Middle frontal gyrus (tissue), 1 donor: Measurements from ENCODE around the gene BCAT1.
A peak's percentile ranks its signal among the peaks of the same experiment; 100 is the strongest.
"Not testable (repeated sequence)": the region's sequence is repeated elsewhere in the genome, so short reads cannot be mapped to it uniquely, and the experiment has no call there.

Source experiments
- DNase-seq: peaks from one replicate; pipeline ENCODE4 v3.0.0-alpha.2; 2015; ENCODE audit warnings: low spot score; ENCODE audit errors: extremely low spot score

BCAT1 gene

DNA sequence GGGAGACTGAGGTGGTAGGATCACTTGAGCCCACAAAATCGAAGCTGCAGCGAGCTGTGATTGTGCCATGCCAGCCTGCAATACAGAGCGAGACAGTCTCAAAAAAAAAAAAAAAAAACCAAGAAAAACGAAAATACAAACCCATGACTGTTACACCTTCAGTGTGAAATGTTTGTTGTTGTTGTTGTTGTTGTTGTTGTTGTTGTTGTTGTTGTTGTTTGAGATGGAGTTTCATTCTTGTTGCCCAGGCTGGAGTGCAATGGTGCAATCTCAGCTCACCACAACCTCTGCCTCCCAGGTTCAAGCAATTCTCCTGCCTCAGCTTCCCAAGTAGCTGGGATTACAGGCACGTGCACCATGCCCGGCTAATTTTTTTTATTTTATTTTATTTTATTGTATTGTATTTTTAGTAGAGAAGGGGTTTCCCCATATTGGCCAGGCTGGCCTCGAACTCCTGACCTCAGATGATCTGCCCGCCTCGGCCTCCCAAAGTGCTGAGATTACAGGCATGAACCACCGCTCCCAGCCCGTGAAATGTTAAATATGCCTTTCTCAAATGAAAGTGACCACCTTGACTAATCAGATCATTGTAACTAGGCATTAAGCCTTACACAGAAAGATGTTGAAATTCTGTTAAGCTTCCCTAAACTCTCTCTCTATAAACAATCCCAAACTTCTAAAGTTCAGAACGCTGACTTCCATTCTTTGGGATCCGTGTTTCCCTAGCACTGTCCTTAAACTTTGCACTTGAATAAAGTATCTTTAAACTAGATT is 20.2 kb downstream of the BCAT1 start:
- not testable (repeated sequence) for DNase-seq

DNA sequence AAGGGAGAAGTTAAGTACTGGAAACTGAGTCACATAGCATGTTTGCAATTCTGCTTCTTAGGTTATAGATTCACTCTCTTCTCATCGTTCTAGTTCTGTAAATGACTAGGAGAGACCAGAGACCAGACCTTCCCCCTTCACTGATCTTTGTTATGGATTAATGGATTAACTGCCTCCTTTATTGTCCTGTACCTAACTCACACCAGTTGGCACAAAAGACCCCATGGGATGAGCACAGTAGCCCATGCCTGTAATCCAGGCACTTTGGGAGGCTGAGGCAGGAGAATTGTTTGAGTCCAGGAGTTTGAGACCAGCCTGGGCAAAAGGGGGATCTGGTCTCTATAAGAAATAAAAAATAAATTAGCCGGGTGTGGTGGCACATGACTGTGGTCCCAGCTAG is 20.8 kb downstream of the BCAT1 start:
- DNase-seq = no peak

- DNase-seq = not testable (repeated sequence)
These were observed 22.8 kb downstream of the BCAT1 start for GRCh38 chr12:24926080-24926479.

- no peak for DNase-seq
These were observed 26.8 kb downstream of the BCAT1 start for GRCh38 chr12:24922090-24922489.

- DNase-seq = no peak
These were observed 27.5 kb downstream of the BCAT1 start for GRCh38 chr12:24921251-24922038.

- DNase-seq = no peak
These were observed 28.8 kb downstream of the BCAT1 start for GRCh38 chr12:24920141-24920540.

DNA sequence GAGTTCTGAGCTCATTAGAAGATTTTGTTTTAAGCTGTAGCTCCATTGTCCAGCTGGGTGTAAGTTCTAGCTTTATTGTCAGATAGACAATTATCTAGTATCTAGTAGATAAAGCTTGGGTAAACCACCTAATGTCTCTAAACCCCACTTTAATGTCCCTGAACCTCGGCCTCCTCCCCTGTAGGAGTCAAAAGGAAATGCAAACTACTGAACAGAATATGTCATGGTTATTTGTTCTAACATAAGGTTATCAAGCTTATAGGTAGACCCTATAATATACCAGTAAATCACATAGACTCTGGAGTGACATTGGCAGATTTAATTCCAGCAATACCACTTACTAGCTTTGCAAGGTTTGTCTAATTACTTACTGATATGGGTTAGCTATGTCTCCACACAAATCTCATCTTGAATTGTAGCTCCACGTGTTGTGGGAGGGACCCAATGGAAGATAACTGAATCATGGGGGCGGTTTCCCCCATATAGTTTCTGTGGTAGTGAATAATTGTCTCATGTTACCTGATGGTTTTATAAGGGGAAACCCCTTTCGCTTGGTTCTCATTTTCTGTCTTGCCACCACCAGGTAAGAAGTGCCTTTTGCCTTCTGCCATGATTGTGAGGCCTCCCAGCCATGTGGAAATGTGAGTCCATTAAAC is 29.4 kb downstream of the BCAT1 start:
- DNase-seq = no peak

GRCh38 chr12:24918596-24918995 is 30.3 kb downstream of the BCAT1 start:
- DNase-seq = no peak

DNA sequence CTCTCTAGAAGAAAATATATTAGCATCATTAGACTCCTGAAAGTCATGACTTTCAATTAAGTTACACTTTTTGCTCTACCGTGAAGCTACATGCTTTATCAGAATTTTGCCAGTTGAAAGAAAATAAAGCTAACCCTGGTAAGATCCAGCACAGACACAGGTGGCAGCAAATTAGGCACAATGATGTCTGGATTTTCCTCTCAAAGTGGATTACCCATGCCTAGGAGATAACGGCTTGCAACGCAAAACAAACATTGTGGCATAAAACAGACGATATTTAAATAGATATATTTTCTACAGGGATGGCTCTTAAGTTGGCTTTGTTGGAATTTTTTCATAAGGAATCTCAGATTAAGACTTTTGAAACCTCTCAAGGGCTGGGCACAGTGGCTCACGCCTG is 33.4 kb downstream of the BCAT1 start:
- no peak for DNase-seq

DNA sequence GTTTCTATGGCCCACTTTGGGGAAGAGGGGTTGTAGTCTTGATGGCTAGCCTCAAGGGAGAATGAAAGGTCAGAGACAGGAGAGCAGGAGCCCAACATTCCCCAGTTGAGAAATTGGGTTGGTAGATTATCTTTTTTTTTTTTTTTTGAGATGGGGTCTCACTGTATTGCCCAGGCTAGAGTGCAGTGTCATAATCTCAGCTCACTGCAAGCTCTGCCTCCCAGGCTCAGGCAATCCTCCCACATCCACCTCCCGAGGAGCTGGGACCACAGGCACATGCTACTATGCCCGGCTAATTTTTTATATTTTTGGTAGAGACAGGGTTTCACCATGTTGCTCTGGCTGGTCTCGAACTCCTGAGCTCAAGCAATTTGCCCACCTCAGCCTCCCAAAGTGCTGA is 34.9 kb downstream of the BCAT1 start:
- no peak for DNase-seq

DNA sequence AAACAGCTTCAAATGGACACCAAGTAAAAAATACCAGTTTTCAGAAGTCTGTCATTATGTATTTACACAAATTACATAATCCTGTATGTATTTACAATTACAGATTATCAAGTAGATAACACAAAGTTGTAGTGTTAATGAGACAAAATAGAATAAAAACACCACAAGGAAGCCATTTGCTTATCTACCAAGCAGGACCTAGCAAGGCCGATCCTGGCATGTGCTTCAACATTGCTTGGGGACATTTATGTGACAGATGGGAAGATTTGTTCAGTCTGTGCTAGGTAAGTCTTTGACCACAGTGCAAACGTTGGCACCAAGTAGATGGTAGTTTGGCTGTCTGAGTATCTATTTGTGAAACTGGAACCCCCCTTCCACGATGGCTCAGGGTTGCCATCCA is 35.8 kb downstream of the BCAT1 start:
- DNase-seq = no peak

DNA sequence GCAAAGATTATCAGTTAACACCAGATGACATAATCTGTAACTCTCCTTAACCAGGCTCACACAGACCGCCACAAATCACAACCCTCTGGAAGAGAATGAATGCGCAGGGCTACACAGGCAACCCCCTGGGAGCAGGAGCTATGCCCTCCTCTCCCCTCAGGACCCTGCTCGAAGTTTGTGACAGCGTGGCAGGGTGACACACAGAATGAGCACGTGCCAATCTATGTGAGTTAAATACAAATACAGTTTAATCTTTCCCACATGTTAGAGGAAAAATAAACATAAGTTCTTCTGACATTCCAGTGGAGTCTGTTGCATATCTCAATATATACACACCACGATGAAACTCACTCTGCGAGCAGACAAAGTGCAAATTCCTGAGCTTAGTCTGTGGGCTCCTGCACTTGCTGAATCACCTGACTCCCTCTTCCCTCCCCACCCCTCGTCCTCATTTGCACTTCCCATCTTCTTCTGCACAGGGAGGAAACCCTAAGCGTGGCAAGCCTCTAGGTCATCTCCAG is 37.6 kb downstream of the BCAT1 start:
- no peak for DNase-seq

GRCh38 chr12:24910192-24910591 is 38.7 kb downstream of the BCAT1 start:
- DNase-seq = not testable (repeated sequence)

GRCh38 chr12:24909667-24910066 is 39.2 kb downstream of the BCAT1 start:
- DNase-seq = no peak

GRCh38 chr12:24907464-24907863 is 41.4 kb downstream of the BCAT1 start:
- DNase-seq = no peak

DNA sequence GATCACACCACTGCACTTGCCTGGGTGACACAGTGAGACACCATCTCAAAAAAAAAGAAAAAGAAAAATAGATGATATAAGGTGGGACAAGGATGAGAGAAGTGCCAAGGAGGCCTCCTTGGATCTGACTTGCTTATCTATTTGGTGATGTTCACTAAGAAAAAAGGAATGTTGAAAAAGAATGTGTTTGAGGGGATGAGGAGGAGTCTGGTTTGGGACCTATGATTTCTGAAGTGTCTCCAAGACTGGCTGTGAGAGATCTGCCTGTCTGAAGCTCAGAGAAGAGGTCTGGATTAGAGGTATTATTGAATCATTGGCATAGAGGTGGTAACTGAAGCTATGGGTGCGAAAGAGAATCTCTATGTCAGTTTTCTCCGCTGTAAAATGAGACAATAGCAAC is 42.8 kb downstream of the BCAT1 start:
- DNase-seq = no peak

- no peak for DNase-seq
These were observed 43.5 kb downstream of the BCAT1 start for GRCh38 chr12:24905431-24905830.

DNA sequence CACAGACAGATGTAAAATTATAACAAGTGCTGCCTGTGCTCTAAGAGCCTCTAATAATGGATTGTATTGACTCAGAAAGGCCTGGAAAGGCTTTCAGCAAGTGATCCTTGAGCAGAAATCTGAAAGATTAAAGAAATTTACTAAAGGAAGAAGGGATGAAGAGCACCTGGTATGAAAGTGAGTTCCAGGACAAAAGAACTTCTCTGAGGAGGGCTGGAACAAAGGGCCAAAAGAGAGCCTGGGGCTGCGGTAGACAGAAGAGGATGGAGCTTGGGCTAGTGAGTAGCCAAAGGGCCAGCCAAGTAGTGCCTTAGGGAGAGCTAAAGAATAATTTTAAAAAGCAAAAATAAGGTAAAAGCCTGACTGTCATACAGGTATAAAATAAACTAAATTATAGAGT is 44.0 kb downstream of the BCAT1 start:
- no peak for DNase-seq

DNA sequence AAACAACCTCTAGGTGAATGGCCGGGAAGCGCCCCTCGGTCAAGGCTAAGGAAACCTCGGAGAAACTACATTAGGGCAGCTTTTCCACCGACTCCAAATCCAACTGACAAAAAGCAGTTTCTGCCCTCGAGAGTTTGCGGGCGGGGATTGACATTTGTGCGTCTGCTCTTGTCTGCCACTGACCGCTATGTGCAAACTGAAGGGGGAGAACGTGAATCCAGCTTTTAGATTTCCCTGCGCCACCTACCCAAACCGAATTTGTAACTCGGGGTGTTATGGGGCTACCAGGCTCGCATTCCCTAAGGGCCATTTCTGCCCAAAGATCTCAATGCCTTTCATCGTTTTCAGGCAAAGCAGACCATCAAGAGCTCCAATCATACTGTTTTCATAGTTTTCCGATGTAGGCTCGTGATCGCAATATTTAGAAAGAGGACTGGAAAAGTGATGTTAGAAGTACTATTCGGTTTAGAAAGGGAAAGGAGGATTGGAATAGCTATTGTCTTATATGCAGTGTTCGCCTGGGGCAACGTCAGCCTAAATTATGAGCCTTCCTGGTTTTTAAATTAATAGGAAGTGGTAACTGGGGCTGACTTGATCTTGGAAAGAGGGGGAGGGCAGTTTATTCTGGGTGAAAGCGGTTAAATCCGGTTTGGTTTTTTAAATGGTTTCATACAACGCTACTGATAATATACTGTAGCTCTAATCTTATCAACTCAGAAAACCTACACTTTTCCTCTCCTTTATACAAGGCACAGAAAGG is 45.4 kb downstream of the BCAT1 start:
- DNase-seq = no peak

- peak; percentile 8 for DNase-seq
These were observed 46.2 kb downstream of the BCAT1 start for GRCh38 chr12:24902511-24903328.
